ENCODE measurements around the gene FOXN1.

GRCh38 chr17:28579526-28579925 lies 73.4 kb downstream of the FOXN1 start:
- TF ChIP-seq CTCF (IDR thresholded peaks at IDR 0.05) (no peak), CEBPB (IDR thresholded peaks at IDR 0.05) (no peak), USF2 (IDR thresholded peaks at IDR 0.05) (no peak), RCOR1 (IDR thresholded peaks at IDR 0.05; ENCODE audit: low read depth, low read length) (no peak)

All from A549 (cell line).